Keratinocyte (primary cell): ENCODE measurements around the gene EFEMP1. TPM values are rescaled to one million over a fixed set of nuclear protein-coding genes. Genes with fewer than 3 reads are reported as not detected.

Source experiments
- DNase-seq: peaks from one replicate; pipeline ENCODE4 v3.0.0-alpha.2; 2011; ENCODE audit warnings: low read depth, missing footprints, low spot score
- FAIRE-seq: peaks from 2 replicates; lab custom pipeline; 2011; peaks lifted over from hg19 to GRCh38; lab: Jason Lieb, UNC
- H2AFZ ChIP-seq: 2 replicates; pipeline ENCODE4 v1.6.0; 2012; ENCODE audit warnings: low read length, control low read depth, inconsistent platforms; ENCODE audit not compliant: control insufficient read depth
- H3K27ac ChIP-seq: 2 replicates; pipeline ENCODE4 v1.5.1; 2011; ENCODE audit warnings: low read length; ENCODE audit not compliant: control insufficient read depth, insufficient read depth
- H3K27me3 ChIP-seq: 3 replicates; pipeline ENCODE4 v1.6.0; 2011; ENCODE audit warnings: low read length; ENCODE audit not compliant: control insufficient read depth, insufficient read depth; ENCODE audit errors: extremely low read depth
- H3K36me3 ChIP-seq, 2 experiments: 2 replicates in 1 of 2; 3 replicates in 1 of 2; pipeline ENCODE4 v1.5.1; 2011; ENCODE audit warnings: low read length in 2 of 2, mild to moderate bottlenecking in 1 of 2; ENCODE audit not compliant: control insufficient read depth in 2 of 2, insufficient read depth in 2 of 2; ENCODE audit errors: extremely low read depth in 1 of 2
- H3K4me1 ChIP-seq: 3 replicates; pipeline ENCODE4 v1.5.1; 2011; ENCODE audit warnings: low read length; ENCODE audit not compliant: control insufficient read depth, insufficient read depth; ENCODE audit errors: extremely low read depth
- H3K4me2 ChIP-seq: 3 replicates; pipeline ENCODE4 v1.6.0; 2011; ENCODE audit warnings: low read depth, low read length; ENCODE audit not compliant: control insufficient read depth, insufficient read depth; ENCODE audit errors: extremely low read depth
- H3K4me3 ChIP-seq, 3 experiments: fragments of 200-600 bp in 1 of 3; sonication (generic) in 1 of 3; 2 replicates in 2 of 3; 3 replicates in 1 of 3; pipeline ENCODE4 v1.5.1; 2011 to 2016; ENCODE audit warnings: low read length in 3 of 3, mild to moderate bottlenecking in 3 of 3, control low read depth in 2 of 3, inconsistent platforms in 1 of 3, low read depth in 1 of 3, mixed read lengths in 1 of 3, mixed run types in 1 of 3, moderate library complexity in 1 of 3; ENCODE audit not compliant: control insufficient read depth in 2 of 3, insufficient read depth in 2 of 3; ENCODE audit errors: extremely low read depth in 1 of 3
- H3K79me2 ChIP-seq: 2 replicates; pipeline ENCODE4 v1.6.0; 2012; ENCODE audit warnings: low read length; ENCODE audit not compliant: control insufficient read depth, insufficient read depth
- H3K9ac ChIP-seq: 3 replicates; pipeline ENCODE4 v1.6.0; 2011; ENCODE audit warnings: low read length; ENCODE audit not compliant: control insufficient read depth, insufficient read depth; ENCODE audit errors: extremely low read depth
- H3K9me1 ChIP-seq: 3 replicates; pipeline ENCODE4 v1.6.0; 2011; ENCODE audit warnings: low read length; ENCODE audit not compliant: control insufficient read depth, insufficient read depth; ENCODE audit errors: extremely low read depth
- H3K9me3 ChIP-seq: 2 replicates; pipeline ENCODE4 v1.5.1; 2012; ENCODE audit warnings: low read depth, low read length; ENCODE audit not compliant: control insufficient read depth
- H4K20me1 ChIP-seq: 3 replicates; pipeline ENCODE4 v1.6.0; 2011; ENCODE audit warnings: low read length; ENCODE audit not compliant: control insufficient read depth, insufficient read depth; ENCODE audit errors: extremely low read depth
- CTCF ChIP-seq, 3 experiments: IDR thresholded peaks in 1 of 3; conservative IDR thresholded peaks in 1 of 3; optimal IDR thresholded peaks in 1 of 3; 2 replicates in 2 of 3; 3 replicates in 1 of 3; pipeline versions ENCODE3 to v1.5.1; 2011; ENCODE audit warnings: low read length in 3 of 3, mild to moderate bottlenecking in 3 of 3, moderate library complexity in 2 of 3, control low read depth in 1 of 3, inconsistent platforms in 1 of 3; ENCODE audit not compliant: insufficient read depth in 2 of 3; ENCODE audit errors: extremely low read depth in 1 of 3
- EZH2 ChIP-seq: IDR thresholded peaks from one replicate; pipeline ENCODE4 v1.6.1; 2012; ENCODE audit warnings: inconsistent platforms, mild to moderate bottlenecking, low read length, moderate library complexity
- dilution Hi-C: fragments of 300-500 bp; cut with MboI; formaldehyde crosslinking; loops from one replicate; pipeline ENCODE4 v1.7.0; 2020; ENCODE audit warnings: low sequenced_read_pairs; ENCODE audit not compliant: extremely low pct_ligation_motif_present
- polyA plus RNA-seq, 5 experiments: library from polyadenylated mRNA; depleted of rRNA in 3 of 5; stranded (reverse) in 3 of 5; stranded (forward) in 1 of 5; unstranded in 1 of 5; fragments of >200 nt; gene quantifications; 1 replicate in 1 of 5; 2 replicates in 3 of 5; 3 replicates in 1 of 5; pipeline versions ENCODE4 v1.2.1 to v1.2.3, GENCODE V29; 2011 to 2012; ENCODE audit warnings: missing spikeins in 2 of 5, low read depth in 1 of 5, low replicate concordance in 1 of 5

The EFEMP1 gene
- polyA plus RNA-seq, 1 donor (not counting 4 experiments of a cell fraction or from before 2014, with no cell fraction given): 234 TPM

GRCh38 chr2:55958756-55959155, 35.2 kb upstream of the EFEMP1 start:
- Histone ChIP-seq H3K9ac (no peak overlapping the region), H3K4me3 (peak overlapping the region in 2 of 3 experiments; percentile 26 to 46), H3K4me1 (peaks cover 17% of the 10 kb centered on the region), H3K9me3 (no peaks in the 10 kb centered on the region), H4K20me1 (no peaks in the 10 kb centered on the region), H3K27me3 (no peaks in the 10 kb centered on the region), H3K4me2 (peak overlapping the region; percentile 88), H3K36me3 (no peaks in the 10 kb centered on the region), H3K9me1 (no peaks in the 10 kb centered on the region), H2AFZ (peak overlapping the region; percentile 70), H3K27ac (peak overlapping the region; percentile 29), H3K79me2 (no peaks in the 10 kb centered on the region)
- DNase-seq: no peak
- FAIRE-seq: no peak
- dilution Hi-C loops: no loop called here
- no peak for TF ChIP-seq CTCF (optimal IDR thresholded peaks at IDR 0.05 in 1 of 3, IDR thresholded peaks at IDR 0.05 in 1 of 3, conservative IDR thresholded peaks at IDR 0.05 in 1 of 3; ENCODE audit: extremely low read depth in 1 of 3, insufficient read depth in 2 of 3, low read length in 3 of 3)
- TF ChIP-seq EZH2: no peak

- Histone ChIP-seq H3K36me3 (no peaks in the 10 kb centered on the region), H3K4me3 (no peak overlapping the region), H3K9ac (no peak overlapping the region), H3K9me3 (no peaks in the 10 kb centered on the region), H3K27me3 (no peaks in the 10 kb centered on the region), H3K4me2 (no peak overlapping the region), H3K79me2 (no peaks in the 10 kb centered on the region), H3K9me1 (no peaks in the 10 kb centered on the region), H4K20me1 (no peaks in the 10 kb centered on the region), H2AFZ (no peak overlapping the region), H3K27ac (no peak overlapping the region), H3K4me1 (peaks cover 17% of the 10 kb centered on the region)
- dilution Hi-C loops: no loop called here
- DNase-seq (no peak), FAIRE-seq (no peak)
- TF ChIP-seq EZH2 (no peak), CTCF (optimal IDR thresholded peaks at IDR 0.05 in 1 of 3, IDR thresholded peaks at IDR 0.05 in 1 of 3, conservative IDR thresholded peaks at IDR 0.05 in 1 of 3; ENCODE audit: extremely low read depth in 1 of 3, insufficient read depth in 2 of 3, low read length in 3 of 3) (no peak)
Observed at GRCh38 chr2:55957142-55957541, 33.6 kb upstream of the EFEMP1 start.
